T-helper 2 cell (primary cell): Measurements from ENCODE around the gene SEPTIN7.
A peak's percentile ranks its signal among the peaks of the same experiment; 100 is the strongest.

Experiments
- DNase-seq, 5 experiments: peaks; one replicate each; pipeline versions ENCODE4 v3.0.0 to v3.0.0-alpha.2; 2012 to 2022

SEPTIN7 gene

DNA sequence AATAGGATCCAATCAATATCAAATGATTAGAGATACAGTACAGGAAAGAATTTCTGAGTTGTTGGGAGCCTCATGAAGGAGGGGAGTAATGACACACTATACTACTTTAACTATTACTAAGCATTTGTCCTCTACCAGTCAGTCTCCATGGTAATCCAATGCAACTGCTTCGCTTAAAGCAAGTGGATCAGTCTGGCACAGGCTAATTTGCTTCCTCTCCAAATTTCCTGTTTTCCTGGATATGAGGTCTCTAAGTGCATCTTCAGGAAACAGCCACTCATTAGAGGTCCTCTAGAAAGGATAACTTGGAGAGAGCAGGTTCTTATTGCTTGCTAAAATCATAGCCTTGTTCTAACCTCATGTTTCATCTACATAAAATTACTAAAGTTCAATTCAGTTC is 8.4 kb upstream of the SEPTIN7 start:
- no peak for DNase-seq

DNA sequence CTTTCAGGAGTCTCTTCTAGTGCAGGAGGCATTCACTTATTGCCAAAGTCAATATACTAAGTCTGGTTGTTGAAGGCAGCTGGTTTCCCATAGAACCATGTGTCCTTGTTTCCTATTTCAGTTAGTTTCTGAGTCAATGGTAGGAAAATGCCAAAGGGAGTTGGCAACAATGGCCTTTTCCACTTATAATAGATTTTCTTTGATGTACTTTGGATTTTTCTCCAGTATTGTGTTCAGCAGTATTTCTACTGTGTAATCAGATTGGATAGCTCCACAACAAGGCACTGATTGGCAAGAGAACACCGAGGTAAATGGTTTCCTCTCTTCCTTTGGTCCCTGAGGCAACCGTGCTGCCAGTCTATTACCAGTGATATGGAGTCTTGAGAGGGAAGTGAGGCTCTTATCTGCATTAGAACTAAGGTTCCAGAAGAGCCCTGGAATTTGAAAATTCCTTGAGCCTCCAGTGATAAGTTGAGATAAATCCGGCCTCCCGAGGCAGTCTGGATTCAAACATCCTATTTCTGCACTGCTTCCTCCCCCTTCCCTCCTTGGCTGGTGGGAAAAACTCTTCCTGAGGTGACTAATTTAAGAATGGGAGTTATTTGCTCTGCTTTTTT is 7.9 kb upstream of the SEPTIN7 start:
- no peak for DNase-seq

DNA sequence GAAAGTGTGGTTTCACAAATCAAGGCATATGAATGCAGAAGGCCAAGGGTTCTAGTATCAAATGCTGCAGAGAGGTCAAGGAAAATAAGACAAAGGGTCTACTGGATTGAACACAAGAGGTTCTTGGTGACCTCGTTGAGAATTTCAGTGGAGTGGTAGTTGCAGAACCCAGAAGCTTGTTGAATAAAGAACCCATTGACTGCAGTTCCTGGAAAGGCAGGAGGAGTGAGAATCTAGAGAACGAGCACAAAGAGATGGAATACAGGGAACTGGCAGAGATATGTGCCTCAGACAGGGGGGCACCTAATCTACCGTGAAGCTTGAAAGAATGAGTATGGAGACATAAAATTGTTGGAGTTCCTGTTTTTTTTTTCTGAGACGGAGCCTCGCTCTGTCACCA is 3.5 kb upstream of the SEPTIN7 start:
- DNase-seq = no peak

DNA sequence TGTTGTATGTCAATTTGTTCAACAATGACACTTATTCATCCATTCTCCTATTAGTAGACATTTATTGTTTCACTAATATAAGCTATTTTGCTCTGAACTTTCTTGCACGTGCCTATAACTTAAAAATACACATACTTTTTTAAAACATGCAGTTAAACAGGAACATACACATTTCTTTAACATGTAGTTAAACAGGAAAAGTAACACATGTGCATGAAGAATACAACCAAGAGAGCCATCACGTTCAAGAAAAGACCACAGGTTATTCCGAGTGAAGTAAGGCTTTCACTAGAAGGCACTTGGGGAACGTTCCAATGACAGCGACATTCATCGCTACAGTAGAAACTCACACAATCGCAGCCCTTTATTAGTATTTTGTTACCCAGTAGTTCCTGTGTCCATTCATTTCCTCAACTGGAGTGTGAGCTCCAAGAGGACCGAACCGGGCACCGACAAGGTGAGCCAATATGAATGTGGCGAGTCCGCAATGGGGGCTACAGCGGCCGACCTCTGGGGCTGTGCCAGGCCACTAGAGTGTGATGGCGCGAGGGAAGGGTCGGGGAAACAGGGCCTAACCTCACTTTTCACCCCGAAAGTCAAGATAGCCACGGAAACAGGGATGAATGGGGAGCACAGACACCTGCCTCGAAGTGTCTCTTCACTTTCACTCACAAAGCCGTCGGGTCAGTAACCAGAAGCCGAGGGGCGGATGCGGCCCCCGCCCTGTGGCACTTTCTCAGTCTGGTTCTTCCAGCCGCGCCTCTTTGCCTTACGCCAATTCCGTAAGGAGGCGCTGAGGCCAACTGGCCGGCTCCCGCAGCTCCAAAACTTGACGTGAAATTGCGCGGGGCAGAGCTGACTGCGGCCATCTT is 775 bp upstream of the SEPTIN7 start:
- DNase-seq = peak; percentile 51 to 92 (median 75)

DNA sequence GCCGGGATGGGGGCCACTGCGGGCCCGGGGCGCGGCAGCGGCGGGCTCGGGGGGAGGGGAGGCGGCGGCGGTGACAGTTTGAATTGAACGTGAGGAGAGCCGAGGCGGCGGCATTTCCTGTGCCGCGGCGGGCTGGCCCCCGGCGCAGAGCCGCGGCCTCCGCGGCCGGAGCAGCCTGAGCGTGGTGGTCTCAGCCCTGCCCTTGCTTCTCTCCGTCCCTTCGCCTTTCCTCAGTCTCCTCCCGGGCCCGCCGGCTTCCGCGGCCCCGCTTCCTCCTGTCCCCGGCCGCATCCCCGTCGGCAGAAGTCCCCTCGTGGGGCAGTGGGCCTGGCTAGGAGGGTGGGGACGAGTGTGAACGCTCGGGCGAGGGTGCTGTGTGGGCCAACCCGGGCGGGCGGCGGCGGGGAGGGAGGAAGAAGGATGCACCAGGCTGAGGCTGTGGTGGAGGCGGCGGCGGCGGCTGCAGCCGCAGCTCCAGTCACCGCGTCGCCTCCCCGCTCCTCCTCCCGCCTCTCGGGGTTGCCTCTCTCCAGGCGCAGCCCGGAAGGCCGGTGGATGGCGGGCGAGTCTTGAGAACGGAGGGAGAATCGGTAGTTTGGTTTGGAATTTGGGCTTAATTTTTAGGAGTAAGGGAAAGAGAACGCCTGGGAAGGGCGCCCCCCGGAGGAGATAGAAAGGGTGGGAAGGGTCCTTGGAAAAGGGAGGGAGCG is 690 bp downstream of the SEPTIN7 start:
- peak; percentile 53 to 90 (median 77) for DNase-seq

DNA sequence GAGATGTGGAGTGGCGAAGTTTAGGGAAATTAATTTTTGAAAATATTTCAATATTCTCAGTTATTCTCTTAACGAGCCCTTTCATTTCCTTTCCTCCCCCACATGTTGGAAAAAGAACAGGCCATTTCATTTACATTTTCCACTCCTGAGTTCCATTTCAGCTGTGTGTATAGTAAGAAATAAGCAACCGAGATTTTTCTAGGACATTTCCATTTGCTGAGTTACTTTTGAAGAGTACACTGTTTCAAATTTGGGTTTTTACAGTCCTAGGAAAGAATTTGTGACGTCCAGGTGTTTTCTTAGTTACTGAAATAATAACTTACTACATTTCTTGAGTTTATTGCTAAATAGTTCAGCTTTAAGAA is 1.2 kb downstream of the SEPTIN7 start:
- no peak for DNase-seq

DNA sequence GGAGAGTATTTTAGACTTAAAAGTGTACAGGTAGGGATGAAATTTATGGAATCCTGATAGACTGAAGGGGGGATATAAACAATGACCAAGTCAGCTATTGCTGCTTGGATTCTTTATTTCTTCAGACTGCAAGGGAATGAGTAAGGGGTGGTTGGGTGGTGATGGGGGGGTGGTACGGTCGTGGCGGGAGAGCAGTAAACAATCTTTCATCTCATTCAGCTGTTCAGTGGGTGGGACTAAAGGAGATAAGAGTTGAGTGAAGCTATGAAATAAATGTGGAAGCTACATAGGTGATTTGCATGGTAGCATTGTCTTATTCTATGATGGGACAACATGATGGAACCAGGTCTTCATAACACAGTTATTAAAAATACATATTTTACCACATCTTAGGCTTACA is 1.8 kb downstream of the SEPTIN7 start:
- peak in 2 of 5 experiments; percentile 7 to 46 for DNase-seq

DNA sequence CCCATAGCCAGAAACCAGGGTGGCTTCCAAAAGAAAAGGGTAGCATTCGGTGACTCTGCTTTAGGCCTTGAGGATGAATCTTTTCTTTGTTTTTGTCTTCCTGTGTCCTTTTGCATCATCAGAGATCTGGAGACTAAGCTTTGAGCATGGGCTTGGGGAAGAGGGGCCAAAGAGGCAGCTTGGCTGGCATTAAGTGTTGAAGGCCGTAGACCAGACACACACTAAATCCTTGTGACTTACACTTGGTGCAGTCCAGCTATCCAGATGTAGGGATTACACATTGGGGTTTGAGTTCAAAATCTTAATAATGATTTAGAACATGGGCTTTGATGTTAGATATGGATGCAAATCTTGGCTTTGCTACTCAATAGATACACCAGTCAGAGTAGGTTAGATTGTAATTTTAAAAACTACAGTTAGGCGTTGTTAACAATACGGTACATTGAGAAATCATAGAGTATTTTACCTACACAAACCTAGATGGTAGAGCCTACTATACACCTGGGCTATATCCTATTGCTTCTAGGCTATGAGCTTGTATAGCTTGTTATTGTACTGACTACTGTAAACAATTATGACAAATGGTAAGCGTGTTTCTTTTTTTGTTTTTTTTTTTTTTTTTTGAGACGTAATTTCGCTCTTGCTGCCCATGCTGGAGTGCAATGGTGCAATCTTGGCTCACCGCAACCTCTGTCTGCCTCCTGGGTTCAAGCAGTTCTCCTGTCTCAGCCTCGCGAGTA is 3.5 kb downstream of the SEPTIN7 start:
- DNase-seq = no peak

DNA sequence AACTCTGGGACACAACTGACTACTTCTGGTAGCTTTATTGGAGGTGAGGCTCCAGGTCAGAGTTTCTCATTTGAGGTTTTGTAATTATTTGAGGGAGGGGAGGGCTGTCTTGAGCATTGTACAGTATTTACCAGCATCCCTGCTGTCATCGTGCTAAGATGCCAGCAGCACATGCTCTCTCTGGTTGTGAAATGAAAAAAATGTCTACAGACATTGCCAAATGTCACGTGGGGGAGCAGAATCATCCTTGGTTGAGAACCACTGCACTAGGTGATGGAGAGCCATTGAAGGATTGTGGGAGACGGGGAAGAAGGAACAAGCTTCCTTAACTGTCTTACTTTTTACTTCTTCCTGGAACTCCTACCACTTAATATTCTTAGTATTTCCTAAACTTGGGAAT is 5.0 kb downstream of the SEPTIN7 start:
- peak in 2 of 5 experiments; percentile 6 to 32 for DNase-seq

DNA sequence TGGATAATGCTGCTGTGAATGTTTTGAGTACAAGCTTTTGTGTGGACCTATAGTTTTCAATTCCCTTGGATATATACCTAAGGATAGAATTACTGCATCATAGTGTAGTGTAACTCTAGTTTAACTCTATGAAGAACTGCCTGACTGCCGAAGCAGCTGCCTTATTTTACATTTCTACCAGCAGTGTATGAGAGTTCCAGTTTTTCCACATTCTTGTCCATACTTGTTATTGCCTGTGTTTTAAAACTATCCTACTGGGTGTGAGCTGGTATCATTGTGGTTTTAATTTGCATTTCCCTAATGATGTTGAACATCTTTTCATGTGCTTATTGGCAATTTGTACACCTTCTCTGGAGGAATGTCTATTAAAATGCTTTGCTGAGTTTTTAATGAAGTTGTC is 15.7 kb downstream of the SEPTIN7 start:
- DNase-seq = no peak

DNA sequence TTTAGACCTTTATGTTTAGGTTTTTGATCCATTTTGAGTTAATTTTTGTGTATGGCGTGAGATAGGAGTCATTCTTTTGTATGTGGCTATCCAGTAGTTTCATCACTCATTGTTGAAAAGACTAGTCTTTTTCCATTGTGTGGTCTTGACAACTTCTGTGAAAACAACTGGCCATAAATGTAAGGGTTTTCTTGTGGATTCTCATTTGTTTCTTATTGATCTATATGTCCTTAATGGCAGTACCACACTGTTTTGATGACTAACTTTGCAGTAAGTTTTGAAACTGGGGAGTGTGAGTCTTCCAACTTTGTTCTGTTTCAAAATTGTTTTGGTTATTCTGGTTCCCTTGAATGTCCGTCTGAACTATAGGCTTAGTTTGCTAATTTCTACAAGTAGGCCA is 16.3 kb downstream of the SEPTIN7 start:
- no peak for DNase-seq

DNA sequence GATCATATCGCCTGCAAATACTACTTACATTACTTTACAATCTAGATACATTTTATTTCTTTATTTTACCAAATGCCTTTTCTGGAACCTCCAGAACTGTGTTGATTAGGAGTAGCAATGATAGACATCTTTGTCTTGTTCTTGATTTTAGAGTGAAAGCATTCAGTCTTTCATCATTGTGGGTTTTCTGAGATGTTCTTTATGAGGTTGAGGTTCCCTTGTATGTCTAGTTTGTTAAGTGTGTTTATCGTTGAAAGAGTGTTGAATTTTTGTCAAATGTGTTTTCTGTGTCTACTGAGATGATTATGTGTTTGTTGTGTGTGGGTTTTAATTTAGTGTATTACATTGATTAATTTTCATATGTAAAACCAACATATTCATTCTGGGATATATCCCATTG is 17.1 kb downstream of the SEPTIN7 start:
- peak in 1 of 5 experiments; percentile 73 for DNase-seq

DNA sequence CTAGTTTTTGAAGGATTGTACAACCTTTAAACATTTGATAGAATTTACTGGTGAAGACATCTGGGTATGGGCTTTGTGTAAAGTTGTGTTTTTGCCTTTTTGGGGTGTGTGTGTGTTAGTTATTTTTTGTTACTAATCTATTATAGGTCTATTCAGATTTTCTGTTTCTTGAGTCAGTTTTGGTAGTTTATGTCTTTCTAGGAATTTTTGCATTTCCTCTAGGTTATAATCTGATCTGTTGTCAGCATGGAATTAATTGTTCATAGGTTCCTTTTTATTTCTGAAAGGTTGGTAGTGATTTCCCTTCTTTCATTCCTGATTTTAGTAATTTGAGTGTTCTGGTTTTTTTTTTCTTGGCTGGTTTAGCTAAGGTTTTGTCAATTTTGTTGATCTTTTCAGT is 17.7 kb downstream of the SEPTIN7 start:
- DNase-seq = peak in 1 of 5 experiments; percentile 22

DNA sequence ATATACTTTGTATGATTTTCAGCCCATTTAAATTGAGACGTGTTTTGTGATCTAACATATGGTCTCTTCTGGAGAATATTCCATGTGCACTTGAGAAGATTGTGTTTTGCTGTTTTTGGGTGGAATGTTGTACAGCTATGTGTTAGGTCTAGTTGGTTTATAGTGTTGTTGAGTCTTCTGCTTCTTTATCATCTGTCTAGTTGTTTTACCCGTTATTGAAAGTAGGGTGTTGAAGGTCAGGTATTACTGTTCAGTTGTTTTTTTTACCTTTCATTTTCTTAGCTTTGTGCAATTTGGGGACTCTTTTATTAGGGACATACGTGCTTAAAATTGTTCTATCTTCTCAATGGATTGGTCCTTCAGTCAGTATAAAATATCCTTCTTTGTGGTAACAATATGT is 18.5 kb downstream of the SEPTIN7 start:
- DNase-seq = no peak

DNA sequence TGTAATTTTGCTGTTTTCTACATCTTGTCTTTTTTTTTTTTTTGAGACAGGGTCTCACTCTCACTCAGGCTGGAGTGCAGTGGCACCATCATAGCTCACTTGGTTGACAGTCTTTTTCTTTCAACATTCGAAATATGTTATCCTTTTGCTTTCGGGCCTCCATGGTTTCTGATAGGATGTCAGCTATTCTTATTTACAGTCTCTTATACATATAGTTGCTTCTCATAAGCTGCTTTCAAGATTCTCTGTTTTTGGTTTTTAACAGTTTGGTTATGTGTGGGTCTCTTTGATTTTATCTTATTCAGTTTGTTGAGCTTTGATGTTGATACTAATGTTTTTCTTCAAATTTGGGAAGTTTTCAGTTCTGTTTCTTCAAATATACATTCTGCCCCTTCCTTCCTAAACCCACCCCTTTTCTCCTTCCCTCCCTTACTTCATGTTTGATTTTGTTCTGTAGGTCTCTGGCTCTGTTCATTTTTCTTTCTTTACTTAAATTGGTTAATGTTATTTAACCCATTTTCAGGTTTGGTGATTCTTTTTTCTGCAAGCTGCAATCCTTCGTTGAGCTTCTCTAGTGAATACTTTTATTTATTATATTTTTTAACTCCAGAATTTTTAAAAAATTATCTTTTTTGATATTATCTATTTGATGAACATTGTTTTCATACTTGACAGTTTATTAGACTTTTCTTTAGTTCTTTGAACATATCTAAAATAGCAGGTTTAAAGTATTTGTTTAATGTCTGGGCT is 19.3 kb downstream of the SEPTIN7 start:
- DNase-seq = peak in 1 of 5 experiments; percentile 60

DNA sequence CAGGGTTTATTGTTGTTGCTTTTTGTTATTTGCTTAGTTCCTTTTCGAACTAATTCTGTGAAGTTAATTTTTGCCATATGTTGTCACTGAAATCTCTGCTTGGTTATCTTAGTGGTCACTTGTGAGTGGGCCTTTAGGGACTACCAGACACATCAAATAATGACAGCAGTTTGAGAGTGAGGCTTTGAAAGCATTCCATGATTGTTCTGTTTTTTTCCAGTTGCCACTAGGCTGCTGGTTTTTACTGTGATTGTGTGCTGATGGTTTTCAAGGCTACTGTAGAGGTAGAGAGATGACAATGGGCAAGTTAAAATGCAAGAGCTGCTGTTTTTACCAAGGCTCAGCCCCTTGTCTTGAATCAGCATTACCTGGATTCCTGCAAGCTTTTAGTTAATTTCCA is 20.0 kb downstream of the SEPTIN7 start:
- no peak for DNase-seq

DNA sequence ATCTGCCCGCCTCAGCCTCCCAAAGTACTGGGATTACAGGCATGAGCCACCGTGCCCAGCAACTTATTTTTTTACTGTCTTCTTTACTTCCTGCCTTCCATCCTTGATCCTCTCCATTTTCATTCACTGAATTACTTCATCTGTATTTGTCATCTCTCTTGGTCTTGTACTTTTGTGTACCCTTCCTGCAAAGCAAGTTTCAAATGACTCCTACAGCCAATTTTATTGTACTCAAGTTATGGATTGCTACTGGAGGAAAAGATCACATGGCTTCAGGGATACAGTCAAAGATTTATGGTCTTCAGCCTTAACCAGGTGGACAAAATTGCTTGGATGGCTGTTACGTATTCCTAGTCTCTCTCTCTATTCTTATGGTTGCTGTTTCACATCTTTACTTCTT is 22.6 kb downstream of the SEPTIN7 start:
- DNase-seq = no peak

DNA sequence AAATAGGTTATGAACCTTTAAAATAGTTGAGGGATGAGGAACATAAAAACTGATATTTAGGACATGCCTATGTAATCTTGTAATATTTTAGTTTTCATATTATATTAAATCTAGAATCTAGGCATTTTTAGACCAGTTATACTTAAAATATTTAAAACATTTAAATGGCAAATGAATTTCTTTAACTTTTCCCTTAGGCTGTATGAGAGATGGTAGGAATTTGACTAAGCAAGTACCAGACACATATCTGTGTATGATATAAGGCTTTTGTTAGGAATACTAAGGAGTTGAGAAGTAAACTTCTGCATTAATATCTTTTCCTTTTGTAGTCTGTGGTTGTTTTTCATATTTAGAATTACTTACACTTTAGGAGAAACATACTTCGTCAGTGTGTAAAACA is 25.1 kb downstream of the SEPTIN7 start:
- DNase-seq = no peak

DNA sequence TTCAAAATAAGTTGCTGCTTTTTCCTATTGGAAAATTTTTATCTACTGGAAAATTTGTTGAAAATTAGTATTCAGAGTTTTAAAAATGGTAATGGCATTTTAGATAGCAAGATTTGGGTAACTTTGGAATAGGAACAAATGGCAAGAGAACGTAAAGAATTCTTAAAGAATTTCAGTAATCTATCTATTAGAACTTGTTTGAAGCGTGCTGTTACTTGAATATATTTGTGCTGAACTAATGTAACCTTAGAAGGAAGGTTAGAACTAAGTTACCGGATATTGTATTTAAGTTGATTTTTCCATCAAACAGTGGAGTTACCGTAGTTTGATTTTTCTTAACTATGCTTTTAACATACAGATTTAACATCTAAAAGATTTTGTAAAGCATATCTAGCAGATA is 25.9 kb downstream of the SEPTIN7 start:
- no peak for DNase-seq

DNA sequence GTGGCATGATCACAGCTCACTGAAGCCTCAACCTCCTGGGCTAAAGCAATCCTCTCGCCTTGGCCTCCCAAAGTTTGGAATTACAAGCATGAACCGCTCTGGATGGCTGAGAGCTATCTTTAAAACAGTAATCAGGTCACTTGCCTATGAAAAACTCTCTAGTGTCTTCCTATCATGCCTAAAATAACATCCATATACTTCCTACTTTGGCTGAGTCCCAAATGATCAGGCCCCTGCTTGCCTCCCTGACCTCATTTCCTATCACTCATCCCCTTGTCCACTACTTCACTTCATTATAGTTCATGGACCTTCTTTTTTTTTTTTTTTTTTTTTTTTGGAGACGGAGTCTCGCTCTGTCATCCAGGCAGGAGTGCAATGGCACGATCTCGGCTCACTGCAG is 28.0 kb downstream of the SEPTIN7 start:
- no peak for DNase-seq

DNA sequence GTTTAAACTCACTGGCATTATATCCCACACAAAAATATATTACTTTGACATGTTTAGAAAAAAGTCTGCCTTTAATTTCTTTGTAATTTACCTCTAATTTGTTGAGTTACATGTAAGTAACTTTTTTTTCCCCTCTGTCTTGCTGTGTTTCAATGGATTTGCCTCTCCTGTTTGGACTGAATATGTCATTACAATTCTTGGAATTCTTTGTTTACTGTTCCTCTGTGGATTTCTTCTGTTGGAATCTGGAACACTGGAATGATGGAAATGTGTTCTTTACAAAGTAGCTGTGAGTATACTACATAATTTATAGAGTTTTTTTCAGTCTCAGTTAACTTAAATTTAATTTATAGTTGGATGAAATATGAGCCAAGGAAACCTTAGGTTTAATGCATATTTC is 30.4 kb downstream of the SEPTIN7 start:
- no peak for DNase-seq
